HEK293 (cell line): Measurements from ENCODE around the gene ZNF444.

Experiments used
- CTCF ChIA-PET: fragments of 350-600 bp; formaldehyde crosslinking; extraction: SDS; loops from one replicate; lab custom pipeline; 2021; ENCODE audit warnings: antibody characterized with exemption; lab: Yijun Ruan, JAX
- POLR2A ChIA-PET: fragments of 300-600 bp; formaldehyde crosslinking; extraction: SDS; loops from one replicate; lab custom pipeline; 2020; ENCODE audit warnings: antibody characterized with exemption, inconsistent platforms; lab: Yijun Ruan, JAX
- H3K27ac ChIP-seq: fragments of 200-500 bp; sonication (Bioruptor generic); 2 replicates; pipeline ENCODE4 v1.5.1; 2014; ENCODE audit warnings: low read depth, low read length, control low read depth, inconsistent platforms; ENCODE audit errors: extremely low read depth
- H3K36me3 ChIP-seq, 2 experiments: fragments of 200-500 bp in 1 of 2; sonication (Bioruptor generic) in 1 of 2; 1 replicate in 1 of 2; 2 replicates in 1 of 2; pipeline ENCODE4 v1.5.1; 2014 to 2017; ENCODE audit warnings: inconsistent platforms in 2 of 2, low read length in 2 of 2; ENCODE audit not compliant: control insufficient read depth in 2 of 2, insufficient read depth in 1 of 2
- H3K4me1 ChIP-seq: fragments of 200-500 bp; sonication (Bioruptor generic); 2 replicates; pipeline ENCODE4 v1.5.1; 2014; ENCODE audit warnings: mild to moderate bottlenecking, low read length, inconsistent platforms; ENCODE audit not compliant: control insufficient read depth, insufficient read depth
- H3K4me3 ChIP-seq: 2 replicates; pipeline ENCODE4 v1.5.1; 2011; ENCODE audit warnings: low read depth, mild to moderate bottlenecking, control low read depth, low read length, moderate library complexity
- H3K9me3 ChIP-seq: fragments of 200-500 bp; sonication (Bioruptor generic); 2 replicates; pipeline ENCODE4 v1.5.1; 2014; ENCODE audit warnings: low read depth, low read length, inconsistent platforms; ENCODE audit not compliant: control insufficient read depth, insufficient read depth
- GLI2 ChIP-seq: fragments of 450-650 bp; formaldehyde crosslinking; IDR thresholded peaks from 2 replicates; pipeline ENCODE4; 2017; ENCODE audit warnings: missing biosample characterization, missing genetic modification characterization, low read depth, borderline replicate concordance
- OSR2 ChIP-seq: fragments of 450-650 bp; formaldehyde crosslinking; IDR thresholded peaks from 2 replicates; pipeline ENCODE4 v1.5.1; 2016; ENCODE audit warnings: missing biosample characterization, missing genetic modification characterization
- PRDM6 ChIP-seq: fragments of 450-650 bp; formaldehyde crosslinking; IDR thresholded peaks from 2 replicates; pipeline ENCODE4 v1.5.1; 2017; ENCODE audit warnings: missing biosample characterization, missing genetic modification characterization
- RBAK ChIP-seq: fragments of 450-650 bp; formaldehyde crosslinking; IDR thresholded peaks from 2 replicates; pipeline ENCODE4 v1.5.1; 2016; ENCODE audit warnings: missing biosample characterization, missing genetic modification characterization
- ZBTB11 ChIP-seq: fragments of 450-650 bp; formaldehyde crosslinking; conservative IDR thresholded peaks from 2 replicates; pipeline ENCODE4 v1.5.1; 2016; ENCODE audit warnings: low read depth, missing biosample characterization, missing genetic modification characterization
- ZBTB20 ChIP-seq: fragments of 450-650 bp; formaldehyde crosslinking; IDR thresholded peaks from 2 replicates; pipeline ENCODE4 v1.5.1; 2016; ENCODE audit warnings: missing biosample characterization, missing genetic modification characterization
- ZBTB49 ChIP-seq: fragments of 450-650 bp; formaldehyde crosslinking; IDR thresholded peaks from 2 replicates; pipeline ENCODE4 v1.5.1; 2016; ENCODE audit warnings: missing biosample characterization, missing genetic modification characterization, low read depth
- ZNF148 ChIP-seq: fragments of 450-650 bp; formaldehyde crosslinking; IDR thresholded peaks from 2 replicates; pipeline ENCODE4 v1.5.0; 2017; ENCODE audit warnings: missing biosample characterization, missing genetic modification characterization, borderline replicate concordance
- ZNF248 ChIP-seq: fragments of 450-650 bp; formaldehyde crosslinking; IDR thresholded peaks from 2 replicates; pipeline ENCODE4 v1.5.1; 2017; ENCODE audit warnings: missing biosample characterization, missing genetic modification characterization
- ZNF292 ChIP-seq: fragments of 450-650 bp; formaldehyde crosslinking; IDR thresholded peaks from 2 replicates; pipeline ENCODE4 v1.5.1; 2016; ENCODE audit warnings: low read depth, missing biosample characterization, missing genetic modification characterization, borderline replicate concordance
- ZNF311 ChIP-seq: fragments of 450-650 bp; formaldehyde crosslinking; IDR thresholded peaks from 2 replicates; pipeline ENCODE4 v1.5.1; 2017; ENCODE audit warnings: missing biosample characterization, missing genetic modification characterization, borderline replicate concordance
- ZNF324 ChIP-seq: fragments of 450-650 bp; formaldehyde crosslinking; IDR thresholded peaks from 2 replicates; pipeline ENCODE4 v1.5.1; 2016; ENCODE audit warnings: missing biosample characterization, missing genetic modification characterization
- ZNF362 ChIP-seq: fragments of 450-650 bp; formaldehyde crosslinking; IDR thresholded peaks from 2 replicates; pipeline ENCODE4 v1.5.1; 2016; ENCODE audit warnings: missing biosample characterization, missing genetic modification characterization
- ZNF514 ChIP-seq: fragments of 450-650 bp; formaldehyde crosslinking; IDR thresholded peaks from 2 replicates; pipeline ENCODE4 v1.5.1; 2016; ENCODE audit warnings: missing biosample characterization, missing genetic modification characterization
- ZNF529 ChIP-seq: fragments of 450-650 bp; formaldehyde crosslinking; IDR thresholded peaks from 2 replicates; pipeline ENCODE4 v1.5.1; 2017; ENCODE audit warnings: missing genetic modification characterization, missing biosample characterization; ENCODE audit not compliant: insufficient replicate concordance
- ZNF558 ChIP-seq: fragments of 450-650 bp; formaldehyde crosslinking; IDR thresholded peaks from 2 replicates; pipeline ENCODE4 v1.5.1; 2016; ENCODE audit warnings: missing biosample characterization, missing genetic modification characterization
- ZNF600 ChIP-seq: fragments of 450-650 bp; formaldehyde crosslinking; IDR thresholded peaks from 2 replicates; pipeline ENCODE4 v1.5.1; 2016; ENCODE audit warnings: missing biosample characterization, missing genetic modification characterization
- ZNF629 ChIP-seq: fragments of 450-650 bp; formaldehyde crosslinking; IDR thresholded peaks from 2 replicates; pipeline ENCODE4 v1.5.1; 2017; ENCODE audit warnings: missing biosample characterization, missing genetic modification characterization

Gene ZNF444

GRCh38 chr19:56153507-56153906 is 12.4 kb downstream of the ZNF444 start:
- CTCF ChIA-PET, result interaction anchor here (0.7 kb wide), 1 partner anchor 527 kb away, joined by 3 read pairs; no protein-coding TSS in a partner anchor
- no peak overlapping the region for H3K27ac ChIP-seq
- POLR2A ChIA-PET, result no interaction called here
- no peak overlapping the region for H3K4me3 ChIP-seq
- peaks cover 12 to 67% of the 10 kb centered on the region in 2 experiments; a peak in 2 of 3 replicates for H3K36me3 ChIP-seq
- H3K4me1 ChIP-seq, result no peaks in the 10 kb centered on the region
- H3K9me3 ChIP-seq, result no peaks in the 10 kb centered on the region
- TF ChIP-seq ZNF324 (tag by site-specific recombination) (no peak), ZBTB49 (no peak), ZNF514 (no peak), ZNF248 (no peak), OSR2 (tag by site-specific recombination) (no peak), ZBTB20 (tag by site-specific recombination) (no peak), ZNF292 (tag by site-specific recombination) (no peak), ZNF362 (tag by site-specific recombination) (no peak), RBAK (no peak), ZNF629 (tag by site-specific recombination) (no peak), ZBTB11 (no peak), GLI2 (tag by site-specific recombination) (no peak), ZNF600 (tag by site-specific recombination) (no peak), ZNF148 (no peak), ZNF529 (no peak), ZNF558 (tag by site-specific recombination) (no peak), ZNF311 (tag by site-specific recombination) (no peak), PRDM6 (tag by site-specific recombination) (no peak)
